ENCODE results near the gene CYP26A1. TPM values are rescaled to one million over a fixed set of nuclear protein-coding genes. Genes with fewer than 3 reads are reported as not detected.

CYP26A1 gene, protein sequence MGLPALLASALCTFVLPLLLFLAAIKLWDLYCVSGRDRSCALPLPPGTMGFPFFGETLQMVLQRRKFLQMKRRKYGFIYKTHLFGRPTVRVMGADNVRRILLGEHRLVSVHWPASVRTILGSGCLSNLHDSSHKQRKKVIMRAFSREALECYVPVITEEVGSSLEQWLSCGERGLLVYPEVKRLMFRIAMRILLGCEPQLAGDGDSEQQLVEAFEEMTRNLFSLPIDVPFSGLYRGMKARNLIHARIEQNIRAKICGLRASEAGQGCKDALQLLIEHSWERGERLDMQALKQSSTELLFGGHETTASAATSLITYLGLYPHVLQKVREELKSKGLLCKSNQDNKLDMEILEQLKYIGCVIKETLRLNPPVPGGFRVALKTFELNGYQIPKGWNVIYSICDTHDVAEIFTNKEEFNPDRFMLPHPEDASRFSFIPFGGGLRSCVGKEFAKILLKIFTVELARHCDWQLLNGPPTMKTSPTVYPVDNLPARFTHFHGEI
- not detected in 2 replicates for total RNA-seq (2014; rRNA removed; shearing (Covaris generic))

DNA sequence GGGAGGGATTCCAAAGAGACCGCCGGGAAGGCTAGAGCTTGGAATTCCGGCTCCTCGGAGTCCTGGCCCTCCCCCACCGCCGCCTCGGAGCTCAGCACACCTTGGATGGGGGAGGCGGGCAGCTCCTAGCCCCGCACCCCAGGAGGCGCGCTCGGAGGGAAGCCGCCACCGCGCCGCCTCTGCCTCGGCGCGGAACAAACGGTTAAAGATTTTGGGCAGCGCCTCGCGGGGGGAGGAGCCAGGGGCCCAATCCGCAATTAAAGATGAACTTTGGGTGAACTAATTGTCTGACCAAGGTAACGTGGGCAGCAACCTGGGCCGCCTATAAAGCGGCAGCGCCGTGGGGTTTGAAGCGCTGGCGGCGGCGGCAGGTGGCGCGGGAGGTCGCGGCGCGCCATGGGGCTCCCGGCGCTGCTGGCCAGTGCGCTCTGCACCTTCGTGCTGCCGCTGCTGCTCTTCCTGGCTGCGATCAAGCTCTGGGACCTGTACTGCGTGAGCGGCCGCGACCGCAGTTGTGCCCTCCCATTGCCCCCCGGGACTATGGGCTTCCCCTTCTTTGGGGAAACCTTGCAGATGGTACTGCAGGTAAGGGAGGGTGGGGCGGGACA lies at the start of gene CYP26A1:
Gene CYP26A1, plus strand, starts transcription at position 355 of the 608 bp plus-strand sequence. Its CDS starts 42 bp downstream, at position 397.
- no peak for DNase-seq (ENCODE audit: low spot score)

DNA sequence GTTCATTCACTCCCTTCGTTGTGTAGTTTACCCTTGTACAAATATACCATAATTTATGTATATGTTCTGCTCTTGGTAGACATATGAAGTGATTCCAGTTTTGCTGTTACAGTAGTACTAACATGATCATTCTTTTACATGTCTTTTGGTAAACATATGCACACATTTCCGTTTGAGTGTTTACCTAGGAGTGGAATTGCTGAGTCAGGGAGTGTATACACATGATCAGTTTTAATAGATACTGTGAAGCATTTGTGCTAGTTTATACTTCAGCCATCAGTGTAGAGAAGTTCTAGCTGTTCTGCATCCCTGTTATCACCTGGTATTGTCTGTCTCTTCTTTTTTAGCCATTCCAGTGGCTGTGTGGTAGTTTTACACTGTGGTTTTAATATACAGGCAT lies 47.6 kb upstream of the CYP26A1 start:
- DNase-seq (ENCODE audit: low spot score): peak; percentile 9

DNA sequence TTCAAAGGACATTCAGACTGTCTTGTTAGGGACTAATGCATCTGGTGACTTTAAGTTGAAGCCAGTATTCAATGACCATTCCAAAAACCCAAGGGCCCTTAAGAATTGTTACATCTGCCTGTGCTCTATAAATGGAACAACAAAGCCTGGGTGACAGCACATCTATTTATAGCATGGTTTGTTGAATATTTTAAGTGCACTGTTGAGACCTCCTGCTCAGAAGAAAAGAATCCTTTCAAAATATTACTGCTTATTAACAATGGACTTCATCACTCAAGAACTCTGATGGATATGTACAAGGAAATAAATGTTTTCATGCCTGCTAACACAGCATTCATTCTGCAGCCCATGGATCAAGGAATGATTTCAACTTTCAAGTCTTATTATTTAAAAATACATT lies 46.2 kb upstream of the CYP26A1 start:
- no peak for DNase-seq (ENCODE audit: low spot score)

DNA sequence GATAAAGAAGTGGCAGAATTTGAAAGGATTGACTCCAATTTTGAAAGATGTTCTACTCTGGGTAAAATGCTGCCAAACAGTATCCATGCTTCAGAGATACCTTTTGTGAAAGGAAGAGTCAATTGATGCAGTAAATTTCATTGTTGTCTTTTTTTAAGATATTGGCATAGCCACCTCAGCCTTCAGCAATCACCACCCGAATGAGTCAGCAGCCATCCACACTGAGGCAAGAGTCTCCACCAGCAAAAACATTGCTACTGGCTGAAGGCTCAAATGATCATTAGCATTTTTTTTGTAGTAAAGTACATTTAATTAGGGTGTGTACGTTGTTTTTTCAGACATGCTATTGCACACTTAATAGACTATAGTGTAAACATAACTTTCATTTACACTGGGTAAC lies 44.8 kb upstream of the CYP26A1 start:
- DNase-seq (ENCODE audit: low spot score): peak; percentile 9

DNA sequence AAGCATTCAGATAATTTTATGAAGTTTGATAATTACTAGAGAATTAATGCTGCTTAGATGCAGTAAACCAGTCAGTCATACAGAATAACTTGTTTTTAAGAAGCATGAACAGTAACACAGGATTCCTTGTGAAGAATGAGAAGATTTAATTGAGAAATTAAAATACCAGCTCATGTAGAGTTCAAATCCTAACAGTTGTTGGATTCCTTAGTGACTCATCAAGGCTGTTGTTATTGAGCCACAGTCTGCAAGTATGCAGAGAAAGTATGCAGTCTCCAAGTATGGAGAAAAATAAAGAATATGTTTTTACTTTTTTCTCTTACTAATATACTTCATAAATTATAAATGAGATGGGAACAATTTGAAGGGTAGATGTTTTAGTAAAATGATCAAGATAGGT lies 43.3 kb upstream of the CYP26A1 start:
- peak; percentile 39 for DNase-seq (ENCODE audit: low spot score)

DNA sequence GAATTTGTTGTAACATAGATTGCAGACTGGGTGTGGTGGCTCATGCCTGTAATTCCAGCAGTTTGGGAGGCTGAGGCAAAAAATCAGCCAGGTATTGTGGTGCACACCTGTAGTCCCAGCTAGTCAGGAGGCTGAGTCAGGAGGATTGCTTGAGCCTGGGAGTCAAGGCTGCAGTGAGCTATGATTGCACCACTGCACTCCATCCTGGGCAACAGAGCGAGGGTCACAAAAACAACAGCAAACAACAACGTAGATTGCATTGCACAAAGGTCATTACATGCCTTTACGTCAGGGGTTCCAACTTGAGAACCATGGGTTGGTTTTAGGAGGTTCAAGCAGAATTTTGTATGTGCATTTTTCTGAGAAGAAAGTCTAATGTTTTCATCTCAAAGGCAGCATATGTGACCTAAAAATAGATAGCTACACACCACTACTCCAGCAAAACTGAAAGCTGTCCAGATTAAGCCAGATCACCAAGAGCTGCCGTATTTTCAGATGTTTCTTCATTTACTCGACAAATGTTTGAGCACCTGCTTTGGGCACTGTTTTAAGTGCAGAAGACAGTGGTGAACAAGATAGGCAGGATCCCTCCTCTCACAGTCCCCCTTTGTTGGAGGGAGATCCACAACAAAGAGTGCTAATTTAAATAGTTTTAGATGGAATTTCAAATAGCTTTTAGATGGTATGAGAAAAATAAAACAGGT lies 41.4 kb upstream of the CYP26A1 start:
- no peak for DNase-seq (ENCODE audit: low spot score)

DNA sequence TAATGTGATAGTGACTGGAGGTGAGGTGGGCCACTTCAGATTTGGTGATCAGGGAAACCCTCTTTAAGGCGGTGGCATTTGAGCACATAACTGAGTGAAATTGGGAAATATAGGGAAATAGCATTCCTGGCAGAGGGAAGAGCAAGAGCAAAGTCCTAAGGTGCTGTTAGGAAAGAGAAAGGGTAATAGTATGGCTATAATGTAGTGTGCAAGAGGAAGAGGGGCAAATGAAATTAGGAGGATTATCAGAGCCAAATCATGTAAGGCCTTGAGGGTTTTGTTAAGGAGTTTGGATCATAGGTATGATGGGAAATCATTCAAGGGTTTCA lies 40.9 kb upstream of the CYP26A1 start:
- no peak for DNase-seq (ENCODE audit: low spot score)

DNA sequence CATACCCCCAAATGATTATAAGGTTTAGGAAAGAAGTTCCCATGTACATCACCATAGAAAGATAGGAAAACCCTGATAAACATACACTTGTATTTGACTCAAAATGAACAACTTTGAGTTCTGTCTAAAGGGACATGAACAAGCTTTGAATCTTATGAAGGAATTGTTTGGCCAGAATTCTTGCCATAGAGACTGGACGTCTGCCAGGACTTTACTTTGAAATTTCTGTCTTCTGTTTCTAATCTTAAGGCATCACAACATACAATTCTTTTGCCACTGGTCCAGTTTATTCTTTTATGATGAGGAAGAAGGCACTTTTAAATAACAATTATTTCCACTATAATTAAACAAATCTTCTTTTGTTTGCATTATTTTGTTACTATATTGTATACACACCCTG lies 39.3 kb upstream of the CYP26A1 start:
- no peak for DNase-seq (ENCODE audit: low spot score)

DNA sequence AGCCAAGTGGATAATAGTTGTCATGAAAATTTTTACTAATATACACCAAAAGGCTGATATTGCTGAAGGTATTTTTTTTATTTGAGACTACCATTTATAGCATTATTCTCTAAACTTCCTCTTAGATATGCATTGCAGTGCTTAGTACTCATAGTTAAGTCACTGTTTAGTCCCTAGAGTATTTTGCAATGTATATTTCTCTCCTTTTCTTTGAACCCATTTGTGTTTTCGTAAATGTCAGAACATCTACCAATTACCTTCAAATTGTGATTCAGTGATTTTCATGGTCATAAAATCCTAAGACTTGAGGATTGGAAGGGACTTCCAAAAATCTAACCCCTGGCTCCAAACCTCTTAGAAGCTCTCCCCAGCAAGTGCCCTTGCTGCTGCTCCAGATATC lies 34.6 kb upstream of the CYP26A1 start:
- no peak for DNase-seq (ENCODE audit: low spot score)

DNA sequence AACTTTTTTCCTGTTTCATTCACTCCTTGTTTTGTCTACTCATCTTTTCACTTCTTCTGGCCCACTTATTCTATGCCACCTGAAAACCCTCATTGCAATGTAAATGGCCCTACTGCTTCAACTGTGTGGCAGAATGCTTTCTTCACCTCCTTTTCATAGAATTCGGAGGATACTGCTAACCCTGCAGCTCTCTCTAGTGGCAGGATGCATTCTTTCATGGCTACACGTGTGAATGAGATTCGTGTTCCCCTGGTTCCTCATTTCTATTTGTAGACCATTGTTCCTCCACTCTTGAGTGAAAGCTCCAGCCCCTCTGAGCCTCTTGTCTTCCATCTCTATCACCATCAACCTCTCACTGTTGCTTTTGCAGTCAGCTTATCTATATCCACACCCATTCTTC lies 34.0 kb upstream of the CYP26A1 start:
- no peak for DNase-seq (ENCODE audit: low spot score)

DNA sequence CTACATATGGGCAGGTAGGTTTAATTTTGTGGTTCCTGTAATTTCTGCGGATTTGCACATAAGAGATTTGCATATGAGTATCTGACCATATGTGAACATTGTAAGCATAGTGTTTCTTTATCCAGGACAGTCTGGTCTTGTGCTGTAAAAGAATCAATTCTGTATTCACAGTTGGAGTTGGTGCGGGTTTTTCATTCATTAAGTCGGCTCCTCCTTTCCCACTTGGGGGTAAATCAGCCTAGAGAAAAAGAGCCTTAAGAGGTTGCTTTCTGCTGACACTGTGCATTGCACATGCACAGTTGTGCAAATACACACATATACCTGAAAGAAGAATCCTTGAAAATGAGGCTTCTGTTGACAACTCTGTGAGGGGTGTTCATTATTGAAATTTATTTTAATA lies 19.2 kb upstream of the CYP26A1 start:
- no peak for DNase-seq (ENCODE audit: low spot score)

DNA sequence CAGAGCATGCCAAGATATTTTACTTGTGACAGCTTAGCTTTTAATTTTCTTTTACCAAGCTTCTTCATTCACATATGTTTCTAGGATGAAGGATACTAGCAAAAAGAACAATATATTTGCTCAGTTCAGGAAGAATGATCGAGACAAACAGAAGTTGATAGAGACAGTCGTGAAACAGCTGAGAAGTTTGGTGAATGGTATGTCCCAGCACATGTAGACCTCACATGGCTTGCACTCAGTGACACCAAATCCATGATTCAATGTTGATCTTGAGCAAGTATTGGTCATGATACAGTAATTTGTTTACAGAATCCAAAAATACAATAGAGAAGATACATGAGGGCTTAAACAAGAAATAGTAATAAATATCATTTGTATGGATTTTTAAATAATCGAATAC lies 15.6 kb upstream of the CYP26A1 start:
- DNase-seq (ENCODE audit: low spot score): no peak

DNA sequence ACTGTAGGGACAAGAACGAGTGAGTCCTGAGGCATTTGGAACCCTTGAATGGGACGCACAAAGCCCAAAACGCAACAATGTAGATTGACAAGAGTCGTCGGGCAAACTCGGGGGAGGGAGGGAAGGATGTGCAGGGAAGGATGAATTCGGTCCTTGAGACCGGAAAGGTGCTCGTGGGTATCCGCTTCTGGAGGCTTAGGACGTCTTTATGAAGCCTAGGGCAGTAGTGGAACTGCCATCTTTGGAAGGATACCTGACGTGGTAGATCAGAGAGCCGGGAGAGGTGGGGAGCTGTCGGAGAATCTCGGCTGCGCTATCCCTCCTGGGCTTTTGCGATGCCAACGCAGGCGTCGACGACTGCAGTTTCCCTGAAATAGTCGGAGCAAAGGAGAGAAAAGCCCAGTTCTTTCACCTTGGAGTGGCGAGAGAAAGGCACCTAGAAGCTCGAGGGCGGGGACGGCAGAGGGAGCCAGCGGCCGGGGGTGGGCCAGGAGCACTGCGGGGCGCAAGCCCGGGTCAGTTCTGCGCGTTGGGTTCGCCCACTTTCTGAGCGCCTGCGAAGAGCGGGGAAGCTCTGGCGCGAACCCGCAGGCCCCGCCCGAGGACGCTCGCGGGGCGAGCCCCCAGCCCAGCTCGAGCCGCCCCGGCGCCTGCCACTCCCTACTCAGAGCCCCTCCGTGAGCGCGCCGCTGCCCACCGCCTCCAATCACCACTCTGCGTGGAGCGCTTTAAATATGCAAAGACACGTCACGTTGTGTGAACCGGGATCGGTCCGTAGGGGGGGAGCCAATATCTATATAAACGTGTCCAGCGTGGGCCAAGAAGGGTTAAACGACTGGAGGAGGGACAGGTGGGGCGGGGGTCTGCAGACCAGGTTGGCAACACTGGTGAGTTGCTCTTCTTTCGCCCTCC lies 13.5 kb upstream of the CYP26A1 start, which contains the start of gene CYP26C1:
Gene CYP26C1, plus strand, starts transcription at position 824 of the 912 bp plus-strand sequence. CDS start 466 bp downstream, outside the sequence.
- no peak for DNase-seq (ENCODE audit: low spot score)

DNA sequence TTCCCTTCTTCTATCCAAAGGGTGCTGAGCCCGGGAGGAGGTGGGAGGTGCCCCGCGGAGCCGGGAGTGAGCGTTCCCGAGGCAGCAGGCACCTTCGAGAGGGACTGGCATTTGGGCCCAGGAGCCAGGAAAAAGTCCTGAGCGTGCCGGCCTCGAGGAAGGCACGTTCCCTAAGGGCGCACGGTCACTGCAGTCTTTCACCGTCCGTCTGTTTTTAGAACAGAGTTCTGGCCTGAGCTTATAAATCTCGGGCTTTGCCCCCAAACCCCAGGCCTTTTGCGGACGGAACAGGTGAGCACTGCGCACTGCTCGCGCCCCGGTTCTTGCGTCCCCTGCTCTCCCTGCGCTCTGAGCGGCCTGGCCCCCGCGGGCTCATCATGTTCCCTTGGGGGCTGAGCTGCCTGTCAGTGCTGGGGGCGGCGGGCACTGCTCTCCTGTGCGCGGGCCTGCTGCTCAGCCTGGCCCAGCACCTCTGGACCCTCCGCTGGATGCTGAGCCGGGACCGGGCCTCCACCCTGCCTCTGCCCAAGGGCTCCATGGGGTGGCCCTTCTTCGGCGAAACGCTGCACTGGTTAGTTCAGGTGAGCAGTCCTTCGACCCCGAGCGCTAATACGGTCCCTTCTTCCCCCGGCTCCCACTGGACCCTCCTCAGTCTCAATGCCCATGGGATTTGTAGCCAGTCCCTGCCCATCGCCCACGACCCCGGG lies 12.7 kb upstream of the CYP26A1 start:
- no peak for DNase-seq (ENCODE audit: low spot score)

DNA sequence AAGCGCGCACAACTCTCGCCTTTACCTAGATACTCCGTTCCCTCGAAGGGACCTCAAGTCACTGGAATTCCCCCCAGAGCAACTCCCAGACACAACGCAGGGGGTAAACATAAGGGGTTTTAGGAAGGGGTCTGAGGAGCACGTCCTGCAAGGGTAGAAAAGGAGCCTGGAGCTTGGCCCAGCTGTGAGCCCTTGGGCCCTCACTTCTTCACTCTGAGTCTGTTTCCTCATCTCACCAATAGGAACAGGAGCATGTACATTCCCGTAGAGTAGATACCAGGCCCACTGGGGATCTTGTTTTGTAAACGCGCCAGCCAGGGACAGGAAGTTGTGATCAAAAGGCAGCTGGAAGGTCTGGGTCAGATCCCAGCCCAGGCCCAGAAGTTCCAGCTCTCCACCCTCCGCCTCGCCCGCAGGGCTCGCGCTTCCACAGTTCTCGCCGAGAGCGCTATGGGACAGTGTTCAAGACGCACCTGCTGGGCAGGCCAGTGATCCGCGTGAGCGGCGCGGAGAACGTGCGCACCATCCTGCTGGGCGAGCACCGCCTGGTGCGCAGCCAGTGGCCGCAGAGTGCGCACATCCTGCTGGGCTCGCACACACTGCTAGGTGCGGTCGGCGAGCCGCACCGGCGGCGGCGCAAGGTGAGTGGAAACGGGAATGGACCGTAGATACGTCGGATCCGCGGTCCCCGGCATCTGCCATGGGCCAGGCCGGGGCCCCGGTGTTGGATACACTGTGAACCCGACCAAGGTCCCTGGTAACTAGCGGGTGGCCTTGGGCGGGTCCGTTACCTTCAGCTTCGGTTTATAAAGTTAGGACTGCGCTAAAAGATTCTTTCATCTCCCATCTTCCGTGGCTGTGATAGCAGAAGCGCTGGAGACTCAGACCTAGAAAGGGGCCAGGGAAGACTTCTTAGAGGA lies 11.8 kb upstream of the CYP26A1 start:
- DNase-seq (ENCODE audit: low spot score): no peak

DNA sequence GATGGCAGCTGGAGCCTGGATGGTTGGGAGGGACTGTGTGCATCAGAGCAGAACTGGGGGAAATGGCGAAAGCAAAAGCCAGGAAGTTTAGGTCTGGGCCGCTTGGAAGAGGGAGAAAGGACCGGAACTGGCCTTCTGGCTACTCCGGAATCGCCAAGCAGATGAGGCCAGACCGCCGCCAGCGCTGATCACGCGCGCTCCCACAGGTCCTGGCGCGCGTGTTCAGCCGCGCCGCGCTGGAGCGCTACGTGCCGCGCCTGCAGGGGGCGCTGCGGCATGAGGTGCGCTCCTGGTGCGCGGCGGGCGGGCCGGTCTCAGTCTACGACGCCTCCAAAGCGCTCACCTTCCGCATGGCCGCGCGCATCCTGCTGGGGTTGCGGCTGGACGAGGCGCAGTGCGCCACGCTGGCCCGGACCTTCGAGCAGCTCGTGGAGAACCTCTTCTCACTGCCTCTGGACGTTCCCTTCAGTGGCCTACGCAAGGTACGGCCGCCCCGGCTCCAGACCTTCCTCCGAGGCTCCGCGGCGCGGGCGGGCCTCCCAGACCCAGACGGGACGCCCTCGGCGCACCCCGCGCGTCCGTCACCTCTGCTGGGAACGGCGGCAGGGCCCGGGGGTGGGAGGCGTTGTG lies 11.1 kb upstream of the CYP26A1 start:
- DNase-seq (ENCODE audit: low spot score): no peak

DNA sequence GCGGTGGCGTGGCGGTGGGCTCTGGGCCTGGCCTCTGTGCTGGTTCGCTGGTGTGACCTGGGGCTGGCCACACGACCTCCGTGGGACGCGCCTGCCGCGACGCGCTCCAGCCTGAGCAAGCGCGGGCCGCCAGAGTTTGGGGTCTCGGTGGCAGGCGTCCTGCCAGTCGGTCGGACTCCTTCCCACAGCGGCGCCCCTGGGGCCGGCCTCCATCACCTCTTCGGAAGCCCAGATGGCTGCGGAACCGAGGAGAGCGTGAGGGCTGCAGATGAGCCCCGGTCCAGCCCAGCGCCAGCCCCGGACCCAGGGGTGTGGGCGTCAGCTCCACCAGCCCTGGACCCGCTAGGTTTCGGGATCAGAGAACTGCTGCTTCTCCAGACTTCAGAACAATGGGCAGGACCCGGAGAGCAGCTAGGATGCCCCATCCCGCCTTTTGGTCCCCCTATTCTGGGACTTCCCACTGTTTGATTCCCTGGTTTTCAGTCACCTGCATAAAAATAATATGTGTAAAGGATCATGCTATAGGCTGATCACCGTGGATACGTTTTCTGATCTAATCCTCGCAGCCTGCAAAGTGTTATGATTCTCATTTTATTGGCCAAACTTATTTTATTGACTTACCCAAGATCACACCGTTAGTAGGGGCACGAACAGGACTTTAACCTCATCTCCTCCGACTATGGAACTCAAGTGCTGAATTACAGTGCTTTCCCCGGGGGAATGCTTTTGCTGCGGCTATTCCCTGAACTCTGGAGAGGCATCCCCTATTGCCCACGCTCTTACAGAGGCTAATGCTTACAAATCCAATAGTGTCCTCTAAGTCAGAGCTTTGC lies 10.3 kb upstream of the CYP26A1 start:
- DNase-seq (ENCODE audit: low spot score): no peak

DNA sequence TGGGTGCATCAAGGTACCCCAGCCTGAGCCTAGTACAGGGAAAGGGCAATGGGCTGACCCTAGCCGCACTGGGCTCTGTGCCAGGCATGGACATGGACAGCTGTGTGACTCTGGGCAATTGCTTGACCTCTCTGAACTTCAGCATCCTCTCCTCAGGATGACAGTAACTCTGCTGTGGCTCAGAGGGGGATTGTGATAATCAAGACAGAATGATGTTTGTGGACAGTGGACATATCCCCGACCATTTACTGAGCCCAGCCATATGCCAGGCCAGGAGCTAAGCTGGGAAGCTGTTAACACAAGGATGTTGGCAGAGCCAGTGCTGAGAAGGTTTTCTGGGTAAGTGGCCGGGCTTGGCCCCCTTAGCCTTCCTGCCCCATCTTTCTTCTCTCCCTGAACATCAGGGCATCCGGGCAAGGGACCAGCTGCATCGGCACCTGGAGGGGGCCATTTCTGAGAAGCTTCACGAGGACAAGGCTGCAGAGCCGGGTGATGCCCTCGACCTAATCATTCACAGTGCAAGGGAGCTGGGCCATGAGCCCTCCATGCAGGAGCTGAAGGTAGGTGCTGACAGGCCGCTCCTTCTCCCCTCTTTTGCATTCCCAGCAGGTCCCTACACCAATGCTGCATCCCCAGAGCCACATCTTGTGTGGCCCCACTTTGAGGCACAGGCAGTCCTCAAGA lies 9.6 kb upstream of the CYP26A1 start:
- DNase-seq (ENCODE audit: low spot score): no peak
